ENCODE measurements around the gene RPS6KA1.

DNA sequence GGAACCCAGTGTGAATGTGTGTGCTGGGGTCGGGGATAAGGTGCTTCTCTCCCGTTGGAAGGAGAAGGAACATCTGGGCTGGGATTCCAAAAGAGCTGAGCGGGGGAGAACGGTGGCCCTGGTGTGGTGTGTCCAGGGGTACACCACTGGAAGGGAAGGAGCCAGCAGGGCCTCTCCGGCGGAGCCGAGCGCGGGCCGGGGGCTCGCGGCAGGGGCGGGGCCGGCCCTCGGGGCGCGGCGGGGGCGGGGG is 231 bp upstream of the RPS6KA1 start:
- TF ChIP-seq, protein P1, sequence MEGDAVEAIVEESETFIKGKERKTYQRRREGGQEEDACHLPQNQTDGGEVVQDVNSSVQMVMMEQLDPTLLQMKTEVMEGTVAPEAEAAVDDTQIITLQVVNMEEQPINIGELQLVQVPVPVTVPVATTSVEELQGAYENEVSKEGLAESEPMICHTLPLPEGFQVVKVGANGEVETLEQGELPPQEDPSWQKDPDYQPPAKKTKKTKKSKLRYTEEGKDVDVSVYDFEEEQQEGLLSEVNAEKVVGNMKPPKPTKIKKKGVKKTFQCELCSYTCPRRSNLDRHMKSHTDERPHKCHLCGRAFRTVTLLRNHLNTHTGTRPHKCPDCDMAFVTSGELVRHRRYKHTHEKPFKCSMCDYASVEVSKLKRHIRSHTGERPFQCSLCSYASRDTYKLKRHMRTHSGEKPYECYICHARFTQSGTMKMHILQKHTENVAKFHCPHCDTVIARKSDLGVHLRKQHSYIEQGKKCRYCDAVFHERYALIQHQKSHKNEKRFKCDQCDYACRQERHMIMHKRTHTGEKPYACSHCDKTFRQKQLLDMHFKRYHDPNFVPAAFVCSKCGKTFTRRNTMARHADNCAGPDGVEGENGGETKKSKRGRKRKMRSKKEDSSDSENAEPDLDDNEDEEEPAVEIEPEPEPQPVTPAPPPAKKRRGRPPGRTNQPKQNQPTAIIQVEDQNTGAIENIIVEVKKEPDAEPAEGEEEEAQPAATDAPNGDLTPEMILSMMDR (IDR thresholded peaks at IDR 0.05; ENCODE audit: low read length) = no peak
- no peak for TF ChIP-seq EZH2 (IDR thresholded peaks at IDR 0.05; ENCODE audit: borderline replicate concordance, low read length)

All from OCI-LY1 (cell line).